A549 treated with AZD2906 at 1 μM for 4 hours (cell line): ENCODE measurements around the gene NHLRC2. TPM values are rescaled to one million over a fixed set of nuclear protein-coding genes. Genes with fewer than 3 reads are reported as not detected.

Source experiments
- total RNA-seq: library from RNA; stranded (reverse); fragments of 200-300 nt; extraction: Qiagen RNA extraction; gene quantifications from 5 replicates; pipeline ENCODE4 v1.2.3, GENCODE V29; 2022

Gene NHLRC2
- 5.5 to 7.1 TPM (median 6.8 TPM) in 5 replicates for total RNA-seq

DNA sequence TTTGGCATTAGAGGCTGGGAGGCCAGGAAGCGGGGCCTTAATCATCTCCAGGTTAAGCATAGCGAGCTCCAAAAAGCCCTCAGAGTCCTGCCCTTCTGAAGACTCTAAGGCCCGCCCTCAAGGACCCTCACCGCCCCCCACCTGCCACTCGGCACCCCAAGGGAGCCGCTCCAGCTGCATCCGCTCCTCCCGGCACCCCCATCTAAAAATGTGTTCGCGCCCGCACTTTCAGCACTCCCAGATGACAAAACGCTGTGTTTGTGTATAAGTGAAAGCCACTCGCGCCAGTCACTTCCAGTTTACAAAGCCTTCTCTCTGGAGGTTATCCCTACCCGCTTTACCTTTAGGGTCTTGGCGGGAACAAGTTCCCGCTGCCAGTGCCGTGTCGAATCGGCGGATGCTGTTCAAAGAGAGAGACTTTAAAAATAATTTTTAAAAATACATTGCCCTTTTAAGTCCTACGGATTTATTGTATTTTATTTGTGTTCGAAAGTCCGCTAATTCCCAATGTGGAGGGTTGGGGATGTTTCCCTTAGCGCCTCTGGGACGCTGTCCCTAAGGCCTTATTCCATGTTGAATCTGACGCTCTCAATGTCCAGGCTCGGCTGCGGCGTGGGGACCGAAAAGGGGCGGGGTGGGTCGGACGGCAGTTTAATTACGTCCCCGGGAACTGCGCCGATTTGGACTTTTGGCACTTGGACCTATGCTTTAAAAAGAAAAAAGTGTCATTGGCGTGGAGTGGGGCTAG, at the start of gene NHLRC2, which contains the start of gene DCLRE1A:
TSS of gene NHLRC2 (plus strand) at position 649 of the 748 bp plus-strand sequence. CDS start 212 bp downstream, outside the sequence.
TSS of gene DCLRE1A (minus strand) at position 70 of the 748 bp plus-strand sequence. CDS start 900 bp downstream, outside the sequence.

Other genes with a start within 250 kb of the NHLRC2 start
- 0.01 TPM in 1 of 5 replicates, not detected in the others for gene NRAP, start 190.6 kb upstream of the NHLRC2 start, total RNA-seq
- gene CASP7, start 174.7 kb upstream of the NHLRC2 start, total RNA-seq: 23.5 to 31.9 TPM (median 26.6 TPM) in 5 replicates
- gene PLEKHS1, start 103.0 kb upstream of the NHLRC2 start, total RNA-seq: 0.02 to 0.06 TPM (median 0.03 TPM) in 4 of 5 replicates, not detected in the other
- gene DCLRE1A, start 579 bp upstream of the NHLRC2 start, total RNA-seq: 8.6 to 10.4 TPM (median 9.1 TPM) in 5 replicates
- 0.91 to 1.5 TPM (median 1.3 TPM) in 5 replicates for gene ADRB1, start 189.2 kb downstream of the NHLRC2 start, total RNA-seq